ENCODE data around the gene INA.

DNA sequence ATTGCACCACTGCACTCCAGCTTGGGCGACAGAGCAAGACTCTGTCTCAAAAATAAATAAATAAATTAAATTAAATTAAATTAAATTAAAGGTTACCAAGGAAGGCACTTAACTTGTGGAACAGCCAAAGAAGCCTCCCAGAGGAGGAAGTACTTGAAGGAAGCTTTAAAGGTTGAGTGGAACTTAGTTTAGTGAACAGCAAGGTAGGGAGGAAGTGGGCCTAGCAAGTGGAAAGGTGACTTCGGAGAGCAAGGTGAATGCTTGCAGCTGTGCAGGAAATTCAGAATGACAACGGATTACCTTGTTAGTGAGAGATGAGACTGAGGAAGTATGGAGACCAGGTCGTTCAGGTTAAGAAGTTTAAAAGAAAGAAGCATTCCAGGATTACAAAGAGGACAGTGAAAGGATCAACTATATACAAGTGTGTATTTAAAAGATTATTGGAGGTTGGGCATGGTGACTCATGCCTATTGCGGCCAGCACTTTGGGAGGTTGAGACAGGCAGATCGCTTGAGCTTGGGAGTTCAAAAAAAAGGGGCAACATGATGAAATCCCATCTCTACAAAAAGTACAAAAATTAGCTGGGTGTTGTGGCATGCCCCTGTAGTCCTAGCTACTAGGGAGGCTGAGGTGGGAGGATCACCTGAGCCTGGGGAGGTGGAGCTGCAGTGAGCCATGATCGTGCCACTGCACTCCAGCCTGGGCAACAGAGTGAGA is 44.0 kb upstream of the INA start:
- TF ChIP-seq CEBPB (IDR thresholded peaks at IDR 0.05) (no peak), EP300 (IDR thresholded peaks at IDR 0.05; ENCODE audit: borderline replicate concordance) (no peak), RAD21 (IDR thresholded peaks at IDR 0.05; ENCODE audit: low read depth) (no peak)
- TF ChIP-seq, protein P1, sequence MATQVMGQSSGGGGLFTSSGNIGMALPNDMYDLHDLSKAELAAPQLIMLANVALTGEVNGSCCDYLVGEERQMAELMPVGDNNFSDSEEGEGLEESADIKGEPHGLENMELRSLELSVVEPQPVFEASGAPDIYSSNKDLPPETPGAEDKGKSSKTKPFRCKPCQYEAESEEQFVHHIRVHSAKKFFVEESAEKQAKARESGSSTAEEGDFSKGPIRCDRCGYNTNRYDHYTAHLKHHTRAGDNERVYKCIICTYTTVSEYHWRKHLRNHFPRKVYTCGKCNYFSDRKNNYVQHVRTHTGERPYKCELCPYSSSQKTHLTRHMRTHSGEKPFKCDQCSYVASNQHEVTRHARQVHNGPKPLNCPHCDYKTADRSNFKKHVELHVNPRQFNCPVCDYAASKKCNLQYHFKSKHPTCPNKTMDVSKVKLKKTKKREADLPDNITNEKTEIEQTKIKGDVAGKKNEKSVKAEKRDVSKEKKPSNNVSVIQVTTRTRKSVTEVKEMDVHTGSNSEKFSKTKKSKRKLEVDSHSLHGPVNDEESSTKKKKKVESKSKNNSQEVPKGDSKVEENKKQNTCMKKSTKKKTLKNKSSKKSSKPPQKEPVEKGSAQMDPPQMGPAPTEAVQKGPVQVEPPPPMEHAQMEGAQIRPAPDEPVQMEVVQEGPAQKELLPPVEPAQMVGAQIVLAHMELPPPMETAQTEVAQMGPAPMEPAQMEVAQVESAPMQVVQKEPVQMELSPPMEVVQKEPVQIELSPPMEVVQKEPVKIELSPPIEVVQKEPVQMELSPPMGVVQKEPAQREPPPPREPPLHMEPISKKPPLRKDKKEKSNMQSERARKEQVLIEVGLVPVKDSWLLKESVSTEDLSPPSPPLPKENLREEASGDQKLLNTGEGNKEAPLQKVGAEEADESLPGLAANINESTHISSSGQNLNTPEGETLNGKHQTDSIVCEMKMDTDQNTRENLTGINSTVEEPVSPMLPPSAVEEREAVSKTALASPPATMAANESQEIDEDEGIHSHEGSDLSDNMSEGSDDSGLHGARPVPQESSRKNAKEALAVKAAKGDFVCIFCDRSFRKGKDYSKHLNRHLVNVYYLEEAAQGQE (IDR thresholded peaks at IDR 0.05; ENCODE audit: low read depth) = no peak

Measured in Ishikawa (cell line).